ENCODE results near the gene LRP11. TPM values are rescaled to one million over a fixed set of nuclear protein-coding genes. Genes with fewer than 3 reads are reported as not detected.

The LRP11 gene
- polyA plus RNA-seq, 2 of the 4 experiments (the other 2 are of a cell fraction): 48.9 to 57.7 TPM

- TF ChIP-seq REST (IDR thresholded peaks at IDR 0.05) (no peak), ATOH8 (CRISPR knock-in tag; IDR thresholded peaks at IDR 0.05; ENCODE audit: low read depth) (no peak), FOSB (CRISPR knock-in tag; IDR thresholded peaks at IDR 0.05) (no peak)
Measured at GRCh38 chr6:149881860-149882259, 17.7 kb upstream of the LRP11 start (continued).

- POLR2A ChIA-PET: no interaction called here
- no peak for TF ChIP-seq ATOH8 (CRISPR knock-in tag; IDR thresholded peaks at IDR 0.05; ENCODE audit: low read depth)
- no peak for TF ChIP-seq KDM5A (IDR thresholded peaks at IDR 0.05)
- TF ChIP-seq RCOR1 (IDR thresholded peaks at IDR 0.05; ENCODE audit: low read depth, low read length): no peak
- no peak for TF ChIP-seq ZNF302 (CRISPR knock-in tag; IDR thresholded peaks at IDR 0.05)
- no peak for TF ChIP-seq BCL3 (IDR thresholded peaks at IDR 0.05)
- no peak for TF ChIP-seq HOXA7 (CRISPR knock-in tag; IDR thresholded peaks at IDR 0.05)
- TF ChIP-seq PBX3 (IDR thresholded peaks at IDR 0.05): no peak
- TF ChIP-seq POLR2AphosphoS2 (conservative IDR thresholded peaks at IDR 0.05; ENCODE audit: low read length): no peak
- TF ChIP-seq HMGXB4 (CRISPR knock-in tag; IDR thresholded peaks at IDR 0.05; ENCODE audit: borderline replicate concordance): no peak
- TF ChIP-seq KDM1A (IDR thresholded peaks at IDR 0.05; ENCODE audit: low read depth): no peak
- TF ChIP-seq ESRRA (IDR thresholded peaks at IDR 0.05; ENCODE audit: borderline replicate concordance, low read length): no peak
- no peak for TF ChIP-seq E2F6 (IDR thresholded peaks at IDR 0.05; ENCODE audit: borderline replicate concordance, low read depth)
- TF ChIP-seq RNF2 (IDR thresholded peaks at IDR 0.05; ENCODE audit: borderline replicate concordance, low read depth): no peak
- TF ChIP-seq HOXB13 (CRISPR knock-in tag; IDR thresholded peaks at IDR 0.05; ENCODE audit: low read depth): no peak
- TF ChIP-seq MAFK (IDR thresholded peaks at IDR 0.05; ENCODE audit: partially characterized antibody): no peak
- TF ChIP-seq SMC3 (IDR thresholded peaks at IDR 0.05): no peak
- TF ChIP-seq POLR2A (IDR thresholded peaks at IDR 0.05; ENCODE audit: low read length): no peak
- no peak for TF ChIP-seq REST (IDR thresholded peaks at IDR 0.05)
- TF ChIP-seq HES2 (IDR thresholded peaks at IDR 0.05): no peak
- DNase-seq (ENCODE audit: low read depth in 1 of 2, low spot score in 1 of 2) (no peak), ATAC-seq (no peak), FAIRE-seq (no peak)
- H3K4me3 ChIP-seq: no peak overlapping the region
- H3K9me3 ChIP-seq: no peaks in the 10 kb centered on the region
- CTCF ChIA-PET: interaction anchor here (0.5 kb wide), 1 partner anchor 17 kb away, joined by 3 read pairs; no protein-coding TSS in a partner anchor
- no peak overlapping the region for H3K27ac ChIP-seq
- H3K4me2 ChIP-seq: no peak overlapping the region
- H3K4me1 ChIP-seq: peaks cover 5% of the 10 kb centered on the region; the same call in 1 of the 3 replicates
- WGBS (ENCODE audit: missing lambda C conversion rate): 95% methylated on average over 10 of the region's 10 CpGs
Measured at GRCh38 chr6:149881066-149881766, 17.1 kb upstream of the LRP11 start.

All from A549 (cell line).